HG03025 (cell line): ENCODE measurements around the gene ROBO2.

ENCODE experiments used
- ATAC-seq: cut with Tn5 transposase; IDR thresholded peaks from one replicate; pipeline ENCODE4 v1.9.1; 2021; ENCODE audit warnings: mild to moderate bottlenecking, moderate library complexity; ENCODE audit not compliant: unreplicated experiment, low FRiP score

ROBO2 gene

DNA sequence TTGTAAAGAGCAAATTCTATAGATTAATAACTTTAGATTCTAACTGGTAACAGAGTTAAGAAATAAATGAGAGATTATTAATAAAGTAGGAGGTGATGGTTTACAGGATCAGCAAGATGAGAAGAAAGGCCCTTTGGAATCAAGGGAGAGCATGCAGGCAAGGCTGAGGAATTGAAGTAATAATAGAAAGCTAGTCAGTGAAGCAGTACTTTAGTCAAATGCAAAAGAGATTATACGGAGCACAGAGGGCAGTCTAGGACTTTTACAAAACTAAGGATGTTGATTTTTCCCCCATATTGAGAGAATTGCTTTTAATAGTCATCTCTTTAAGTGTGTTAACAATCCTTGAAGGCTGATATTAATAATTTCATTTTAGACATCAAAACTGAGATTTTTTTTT is 146.4 kb downstream of the ROBO2 start:
- ATAC-seq: no peak

GRCh38 chr3:77186728-77187127 is 146.8 kb downstream of the ROBO2 start:
- ATAC-seq: no peak

- ATAC-seq: no peak
Measured at GRCh38 chr3:77188210-77188609, 148.3 kb downstream of the ROBO2 start.

DNA sequence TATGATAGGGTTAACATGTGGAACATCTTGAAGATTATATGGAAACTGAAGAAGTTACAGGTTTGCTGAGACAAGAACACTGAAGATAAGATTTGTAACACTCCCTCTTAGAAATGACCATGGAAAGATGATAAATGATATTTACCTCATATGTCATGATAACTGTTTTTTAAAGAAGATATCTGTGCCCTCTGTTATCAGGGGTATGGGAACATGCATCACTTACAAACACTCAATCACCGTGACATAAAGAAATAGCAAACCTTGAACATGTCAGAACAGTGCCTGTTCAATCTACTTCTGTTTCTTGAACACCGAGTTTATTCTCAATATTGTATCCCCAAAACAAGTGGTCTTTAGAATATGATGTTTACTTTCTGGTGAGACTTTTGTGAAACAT is 149.4 kb downstream of the ROBO2 start:
- ATAC-seq: no peak

DNA sequence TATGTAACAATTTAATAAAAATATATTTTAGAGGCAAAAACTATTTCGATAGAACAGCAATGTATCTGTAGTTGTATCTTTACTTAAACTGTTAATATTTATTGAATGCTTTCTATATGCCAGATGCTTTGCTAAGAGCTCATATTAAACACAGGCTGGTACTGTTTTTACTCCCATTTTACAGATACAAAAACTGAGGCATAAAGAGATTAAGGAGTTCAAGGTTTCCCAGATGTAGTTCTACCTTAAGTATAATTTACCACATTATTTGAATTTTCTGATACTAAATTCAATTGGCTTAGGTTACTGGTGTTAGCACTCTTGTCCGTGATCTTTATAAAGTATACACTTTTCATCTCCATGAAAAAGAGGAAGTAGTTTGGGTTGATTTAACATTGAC is 149.8 kb downstream of the ROBO2 start:
- ATAC-seq: no peak

DNA sequence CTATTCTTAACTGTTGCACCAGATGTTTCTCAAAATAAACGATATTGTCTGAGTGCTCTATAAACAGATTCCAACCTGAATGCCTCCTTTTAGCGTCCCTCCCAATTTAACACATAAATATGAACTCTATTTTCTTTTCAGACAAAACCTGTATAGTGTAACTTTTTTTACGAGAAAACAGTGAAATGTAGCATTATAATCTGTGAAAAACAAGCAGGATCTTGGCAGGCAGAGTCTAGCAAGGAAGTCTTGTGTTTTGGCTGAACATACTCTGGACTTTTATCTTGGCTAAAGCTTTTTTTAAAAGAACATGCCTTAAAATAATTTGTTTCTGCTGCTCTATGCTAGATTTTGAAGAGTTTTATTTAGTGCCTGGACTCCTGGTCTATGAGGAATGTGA is 150.5 kb downstream of the ROBO2 start:
- ATAC-seq: no peak

DNA sequence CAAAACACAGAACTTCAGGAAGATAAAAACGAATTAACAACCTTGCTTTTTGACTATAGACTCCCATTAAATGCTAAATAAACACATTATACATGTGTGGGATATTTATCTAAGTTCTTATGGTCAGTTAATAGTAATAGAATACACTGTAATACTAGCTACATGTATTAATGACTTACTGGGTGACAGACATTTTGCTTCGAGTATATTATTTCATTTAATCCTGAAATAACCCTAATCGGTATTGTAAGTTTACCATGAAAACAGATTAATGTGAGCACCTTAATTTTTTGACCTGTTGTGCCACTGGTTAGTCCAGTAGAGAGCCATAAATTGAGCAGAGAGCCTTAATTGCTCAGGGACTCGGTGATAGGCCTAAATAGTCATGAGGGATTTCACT is 151.1 kb downstream of the ROBO2 start:
- ATAC-seq: no peak

- ATAC-seq: no peak
Measured at GRCh38 chr3:77191640-77192039, 151.7 kb downstream of the ROBO2 start.

DNA sequence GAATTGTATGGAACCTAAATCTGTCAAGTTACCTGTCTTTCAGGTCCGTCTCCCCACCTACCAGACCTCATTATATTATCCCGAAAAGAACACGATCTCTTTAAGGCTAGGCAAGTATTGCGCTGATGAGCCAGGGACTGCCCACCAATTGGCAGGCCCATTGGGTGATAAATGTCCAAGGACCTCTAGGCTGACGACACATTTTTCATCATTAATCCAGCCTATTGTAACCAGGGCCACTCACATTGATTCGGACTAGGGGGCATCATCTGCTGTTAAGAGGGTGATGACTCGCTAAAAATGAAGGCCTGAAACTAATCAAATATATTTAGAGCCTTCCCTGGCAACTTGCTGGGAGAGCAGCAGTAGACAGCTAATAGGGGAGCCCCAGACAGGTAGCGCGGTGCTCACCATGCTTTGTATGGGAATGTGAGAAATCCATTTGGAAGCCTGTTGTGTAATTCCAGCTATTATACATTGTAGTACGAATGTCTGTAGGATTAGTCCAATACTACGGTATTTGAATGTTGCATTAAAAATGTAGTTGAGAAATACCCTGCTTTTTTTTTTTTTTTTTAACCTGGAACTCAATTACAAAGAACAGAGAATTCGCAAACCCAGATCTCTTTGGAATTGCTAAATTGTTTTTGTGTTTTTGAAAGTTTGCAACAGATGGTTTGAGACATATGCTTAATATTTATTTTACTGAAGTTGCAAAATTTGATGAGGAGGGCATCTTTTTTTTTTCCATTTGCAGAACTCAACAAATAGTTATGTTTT is 156.1 kb downstream of the ROBO2 start:
- no peak for ATAC-seq

DNA sequence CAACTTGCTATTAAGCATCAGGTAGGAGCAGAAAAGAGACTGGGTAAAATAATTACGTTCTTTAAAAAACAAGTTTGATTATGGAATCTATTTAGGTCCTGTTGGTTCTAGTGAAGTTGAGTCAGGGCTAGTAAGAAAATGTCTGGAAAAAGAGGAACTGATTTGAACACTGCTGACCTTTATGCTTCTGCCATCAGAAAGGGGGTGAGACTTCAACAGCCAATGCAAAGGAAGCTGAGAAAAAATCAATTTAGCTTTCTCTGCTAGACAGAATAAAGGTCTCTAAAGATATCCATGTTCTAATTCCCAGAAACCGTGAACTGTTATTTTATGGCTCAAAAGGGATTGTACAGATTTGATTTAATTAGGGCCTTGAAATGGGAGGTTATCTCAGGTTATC is 157.5 kb downstream of the ROBO2 start:
- no peak for ATAC-seq

GRCh38 chr3:77203851-77204250 is 164.0 kb downstream of the ROBO2 start:
- no peak for ATAC-seq

- no peak for ATAC-seq
Measured at GRCh38 chr3:77204788-77205187, 164.9 kb downstream of the ROBO2 start.

DNA sequence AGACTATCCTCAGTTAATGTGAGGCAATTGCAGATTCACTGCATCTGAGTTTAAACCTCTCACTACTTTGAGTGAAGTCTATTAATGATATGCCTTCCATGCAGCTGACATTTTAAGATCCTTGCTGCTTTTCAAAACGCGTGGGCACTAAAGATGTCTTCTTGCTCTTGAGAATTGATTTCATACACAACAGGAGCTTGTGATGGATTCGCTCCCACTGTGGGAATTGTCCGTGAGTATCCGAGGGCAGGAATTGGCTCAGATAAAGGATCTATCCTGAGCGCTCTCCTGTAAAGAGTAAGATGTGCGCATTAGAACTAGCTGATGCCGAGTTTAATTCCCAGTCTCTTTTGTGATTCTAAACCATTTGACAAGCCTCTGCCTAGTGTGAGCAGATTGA is 167.9 kb downstream of the ROBO2 start:
- ATAC-seq: no peak

GRCh38 chr3:77222701-77223100 is 182.8 kb downstream of the ROBO2 start:
- no peak for ATAC-seq

DNA sequence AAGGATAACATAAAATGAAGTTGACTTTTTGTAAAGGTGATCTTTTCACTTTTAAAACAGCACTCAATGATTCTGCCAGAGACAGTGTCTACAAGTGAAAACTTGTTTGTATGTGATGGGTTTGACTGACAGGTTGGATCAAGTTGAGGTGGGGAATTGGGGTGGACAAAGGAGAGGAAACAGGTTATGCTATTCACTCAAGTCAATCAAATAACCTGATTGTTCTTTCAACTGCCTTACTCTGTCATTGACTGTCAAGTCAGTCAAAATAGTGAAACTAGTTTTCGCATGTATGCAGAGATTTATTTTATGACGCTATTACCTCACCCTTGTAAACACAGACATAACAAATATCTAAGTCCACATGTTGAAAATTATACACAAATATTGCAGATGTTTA is 187.7 kb downstream of the ROBO2 start:
- no peak for ATAC-seq

DNA sequence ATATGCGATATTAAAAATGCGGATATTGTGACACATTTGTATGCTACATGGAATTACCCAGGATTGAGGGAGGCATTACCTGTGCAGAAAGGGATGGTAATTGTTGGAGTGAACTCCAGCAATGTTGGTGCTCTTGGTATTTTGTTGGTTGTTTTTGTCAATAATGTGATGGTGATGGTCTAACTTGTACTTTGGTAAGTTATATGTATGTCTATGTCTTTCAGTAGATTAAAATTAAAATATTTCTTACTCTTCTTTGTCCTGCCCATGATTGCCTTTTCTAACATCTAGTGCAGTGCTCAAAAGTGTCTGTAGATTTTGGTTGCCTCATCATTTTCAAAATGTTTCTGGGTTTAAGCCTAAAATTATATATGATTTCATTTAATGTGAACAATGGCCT is 192.7 kb downstream of the ROBO2 start:
- no peak for ATAC-seq

DNA sequence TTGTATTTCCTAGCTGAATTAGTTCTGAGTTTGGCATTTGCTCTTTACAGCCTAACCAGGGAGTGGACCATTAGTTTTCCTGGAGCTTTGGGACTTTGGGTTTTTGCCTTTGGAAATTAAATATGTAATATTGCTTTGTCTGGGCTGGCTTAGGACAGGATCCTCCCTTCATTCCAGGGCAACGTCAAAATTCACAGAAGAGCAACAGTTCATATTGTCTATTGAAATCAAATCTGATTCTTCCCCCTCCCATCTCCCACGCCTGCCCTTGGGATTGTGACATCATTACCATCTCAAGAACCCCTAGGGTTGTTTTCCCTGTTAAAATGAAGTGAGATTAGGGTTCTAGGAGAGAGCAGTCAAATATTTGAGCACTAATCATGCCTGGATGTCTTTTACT is 194.1 kb downstream of the ROBO2 start:
- no peak for ATAC-seq

DNA sequence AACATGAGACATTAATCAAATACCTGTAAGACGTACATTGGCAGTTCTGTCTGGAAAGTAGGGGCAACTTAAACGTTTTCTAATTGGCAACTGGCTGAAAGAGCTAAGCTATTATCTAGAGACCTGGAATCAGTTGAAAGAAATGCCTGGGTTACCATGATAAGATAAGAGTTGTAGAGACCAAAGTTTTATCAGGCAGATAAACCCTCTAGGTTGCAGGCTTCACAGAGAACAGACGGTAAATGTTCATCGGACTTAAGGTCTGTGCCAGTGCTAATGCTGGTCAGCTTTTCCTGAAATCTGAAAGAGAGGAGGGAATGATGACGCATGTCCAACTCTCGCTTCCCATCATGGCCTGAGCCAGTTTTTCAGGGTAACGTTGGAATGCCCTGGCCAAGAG is 196.2 kb downstream of the ROBO2 start:
- no peak for ATAC-seq

- ATAC-seq: no peak
Measured at GRCh38 chr3:77240072-77240650, 200.3 kb downstream of the ROBO2 start.

DNA sequence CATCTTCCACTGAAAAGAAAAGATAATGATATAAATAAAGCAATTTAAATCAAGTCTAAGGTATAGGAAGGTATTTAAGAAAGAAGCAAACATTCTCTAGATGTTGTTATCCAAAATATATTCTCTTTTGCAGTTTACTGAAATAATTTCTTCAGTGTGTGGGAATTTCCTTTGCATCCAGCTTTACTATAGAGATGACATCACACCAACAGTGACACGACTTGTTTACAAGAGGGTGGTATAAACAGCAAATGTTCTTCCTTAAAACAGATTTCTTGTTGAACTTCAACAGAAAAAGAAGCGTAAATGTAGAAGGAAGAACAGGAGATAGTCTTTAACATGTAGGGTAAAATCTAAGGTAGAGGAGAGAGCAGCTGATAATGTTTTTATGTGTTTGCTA is 202.5 kb downstream of the ROBO2 start:
- no peak for ATAC-seq

DNA sequence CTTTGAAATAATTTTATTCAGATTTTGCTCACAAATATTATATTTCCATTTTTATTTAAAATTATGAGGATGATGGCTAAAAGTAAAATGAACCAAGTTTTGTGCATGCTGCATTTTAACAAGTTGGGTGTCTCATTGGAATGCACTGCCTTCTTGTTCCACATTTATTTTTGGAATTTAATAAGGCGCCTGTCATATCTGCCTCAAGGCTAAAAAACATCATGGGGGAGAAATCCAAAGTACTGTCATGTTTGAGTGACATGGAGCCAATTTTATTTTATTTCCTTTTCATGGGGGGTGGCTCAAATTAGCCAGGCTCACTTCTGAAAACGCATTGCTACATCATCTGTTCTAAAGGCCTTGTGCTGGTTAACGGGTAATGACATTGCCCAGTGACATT is 205.1 kb downstream of the ROBO2 start:
- ATAC-seq: no peak

- ATAC-seq: no peak
Measured at GRCh38 chr3:77247061-77247460, 207.2 kb downstream of the ROBO2 start.
